HCT116 (cell line): ENCODE data around the gene KLHL2.

Source experiments
- CEBPB ChIP-seq: IDR thresholded peaks from 2 replicates; pipeline ENCODE4 v1.6.1; 2012; ENCODE audit warnings: low read depth
- EZH2 ChIP-seq: fragments of 200-600 bp; sonication (generic); IDR thresholded peaks from 2 replicates; pipeline ENCODE4 v1.6.1; 2017; ENCODE audit warnings: antibody characterized with exemption, mixed run types
- EZH2phosphoT487 ChIP-seq: fragments of 200-600 bp; IDR thresholded peaks from 2 replicates; pipeline ENCODE4 v1.6.1; 2018; ENCODE audit warnings: antibody characterized with exemption, borderline replicate concordance
- POLR2A ChIP-seq: IDR thresholded peaks from 2 replicates; pipeline ENCODE4 v1.7.0; 2011; ENCODE audit warnings: borderline replicate concordance; ENCODE audit not compliant: insufficient read depth, insufficient read length; ENCODE audit errors: extremely low read depth
- POLR2AphosphoS5 ChIP-seq: IDR thresholded peaks from 2 replicates; pipeline ENCODE4 v1.6.1; 2011; ENCODE audit warnings: mild to moderate bottlenecking, low read depth, low read length, moderate library complexity
- SP1 ChIP-seq: IDR thresholded peaks from 2 replicates; pipeline ENCODE4 v1.6.1; 2012; ENCODE audit warnings: low read depth
- ZFX ChIP-seq: fragments of 450-650 bp; IDR thresholded peaks from 2 replicates; pipeline ENCODE4 v1.6.1; 2017
- ZNF274 ChIP-seq: fragments of 200-500 bp; sonication (Bioruptor generic); IDR thresholded peaks from 2 replicates; pipeline ENCODE4 v1.6.1; 2014; ENCODE audit warnings: mild to moderate bottlenecking, low read depth, low read length, inconsistent platforms
- TF ChIP-seq, protein P1 (sequence below): IDR thresholded peaks from 2 replicates; pipeline ENCODE4 v1.6.1; 2012; ENCODE audit warnings: low read depth
- TF ChIP-seq, protein P2 (sequence below), 3 experiments: fragments of 200-600 bp in 1 of 3; sonication (generic) in 1 of 3; IDR thresholded peaks in 2 of 3; conservative IDR thresholded peaks in 1 of 3; 2 replicates each; pipeline ENCODE4 v1.5.1; 2012 to 2017; ENCODE audit warnings: low read depth in 2 of 3, low read length in 2 of 3, antibody characterized with exemption in 1 of 3, borderline replicate concordance in 1 of 3, control low read depth in 1 of 3, mild to moderate bottlenecking in 1 of 3, mixed read lengths in 1 of 3, mixed run types in 1 of 3, moderate library complexity in 1 of 3; ENCODE audit not compliant: insufficient read depth in 1 of 3
- TF ChIP-seq, protein P3 (sequence below): IDR thresholded peaks from 2 replicates; pipeline ENCODE4 v1.6.1; 2011; ENCODE audit warnings: mild to moderate bottlenecking, low read length, moderate library complexity; ENCODE audit not compliant: insufficient replicate concordance; ENCODE audit errors: extremely low read depth

DNA sequence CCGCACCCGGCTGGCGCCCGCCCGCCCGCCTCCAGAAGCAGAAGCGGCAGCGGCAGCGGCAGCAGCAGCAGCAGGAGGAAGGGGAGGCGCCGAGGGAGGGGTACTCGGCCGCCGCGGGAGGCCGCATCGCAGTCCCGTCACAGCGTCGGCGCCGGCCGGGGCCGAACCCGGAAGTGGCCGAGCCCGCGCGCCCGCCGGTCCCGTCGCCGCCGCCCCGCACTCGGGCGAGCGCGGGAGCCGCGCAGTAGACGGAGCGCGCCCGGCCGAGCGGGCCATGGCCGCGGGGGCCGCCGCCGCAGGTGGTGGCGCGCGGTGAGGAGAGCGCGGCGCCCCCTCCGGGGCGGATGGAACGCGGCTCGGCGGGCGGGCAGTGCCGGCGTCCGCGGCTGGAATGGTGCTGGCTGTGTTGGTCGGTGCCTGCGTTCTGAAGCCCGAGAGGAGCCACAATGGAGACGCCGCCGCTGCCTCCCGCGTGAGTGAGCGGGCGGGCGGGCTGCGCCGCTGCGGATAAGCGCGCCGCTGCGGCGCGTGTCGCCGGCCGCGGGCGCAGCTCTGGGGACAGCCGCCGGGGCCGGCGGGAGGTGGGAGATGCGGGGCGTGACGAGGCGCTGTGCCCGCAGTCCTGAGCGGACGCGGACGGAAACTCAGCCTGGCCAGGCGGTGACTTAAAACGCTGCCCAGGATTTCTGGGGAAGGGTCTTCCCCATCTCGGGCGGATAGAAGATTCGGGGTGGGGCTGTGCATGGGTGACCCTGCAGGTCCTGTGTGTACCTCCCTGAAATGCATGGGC lies at the start of gene KLHL2:
- TF ChIP-seq ZFX = peak; percentile 61
- no peak for TF ChIP-seq SP1
- TF ChIP-seq, protein P1, sequence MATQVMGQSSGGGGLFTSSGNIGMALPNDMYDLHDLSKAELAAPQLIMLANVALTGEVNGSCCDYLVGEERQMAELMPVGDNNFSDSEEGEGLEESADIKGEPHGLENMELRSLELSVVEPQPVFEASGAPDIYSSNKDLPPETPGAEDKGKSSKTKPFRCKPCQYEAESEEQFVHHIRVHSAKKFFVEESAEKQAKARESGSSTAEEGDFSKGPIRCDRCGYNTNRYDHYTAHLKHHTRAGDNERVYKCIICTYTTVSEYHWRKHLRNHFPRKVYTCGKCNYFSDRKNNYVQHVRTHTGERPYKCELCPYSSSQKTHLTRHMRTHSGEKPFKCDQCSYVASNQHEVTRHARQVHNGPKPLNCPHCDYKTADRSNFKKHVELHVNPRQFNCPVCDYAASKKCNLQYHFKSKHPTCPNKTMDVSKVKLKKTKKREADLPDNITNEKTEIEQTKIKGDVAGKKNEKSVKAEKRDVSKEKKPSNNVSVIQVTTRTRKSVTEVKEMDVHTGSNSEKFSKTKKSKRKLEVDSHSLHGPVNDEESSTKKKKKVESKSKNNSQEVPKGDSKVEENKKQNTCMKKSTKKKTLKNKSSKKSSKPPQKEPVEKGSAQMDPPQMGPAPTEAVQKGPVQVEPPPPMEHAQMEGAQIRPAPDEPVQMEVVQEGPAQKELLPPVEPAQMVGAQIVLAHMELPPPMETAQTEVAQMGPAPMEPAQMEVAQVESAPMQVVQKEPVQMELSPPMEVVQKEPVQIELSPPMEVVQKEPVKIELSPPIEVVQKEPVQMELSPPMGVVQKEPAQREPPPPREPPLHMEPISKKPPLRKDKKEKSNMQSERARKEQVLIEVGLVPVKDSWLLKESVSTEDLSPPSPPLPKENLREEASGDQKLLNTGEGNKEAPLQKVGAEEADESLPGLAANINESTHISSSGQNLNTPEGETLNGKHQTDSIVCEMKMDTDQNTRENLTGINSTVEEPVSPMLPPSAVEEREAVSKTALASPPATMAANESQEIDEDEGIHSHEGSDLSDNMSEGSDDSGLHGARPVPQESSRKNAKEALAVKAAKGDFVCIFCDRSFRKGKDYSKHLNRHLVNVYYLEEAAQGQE = no peak
- TF ChIP-seq, protein P2, sequence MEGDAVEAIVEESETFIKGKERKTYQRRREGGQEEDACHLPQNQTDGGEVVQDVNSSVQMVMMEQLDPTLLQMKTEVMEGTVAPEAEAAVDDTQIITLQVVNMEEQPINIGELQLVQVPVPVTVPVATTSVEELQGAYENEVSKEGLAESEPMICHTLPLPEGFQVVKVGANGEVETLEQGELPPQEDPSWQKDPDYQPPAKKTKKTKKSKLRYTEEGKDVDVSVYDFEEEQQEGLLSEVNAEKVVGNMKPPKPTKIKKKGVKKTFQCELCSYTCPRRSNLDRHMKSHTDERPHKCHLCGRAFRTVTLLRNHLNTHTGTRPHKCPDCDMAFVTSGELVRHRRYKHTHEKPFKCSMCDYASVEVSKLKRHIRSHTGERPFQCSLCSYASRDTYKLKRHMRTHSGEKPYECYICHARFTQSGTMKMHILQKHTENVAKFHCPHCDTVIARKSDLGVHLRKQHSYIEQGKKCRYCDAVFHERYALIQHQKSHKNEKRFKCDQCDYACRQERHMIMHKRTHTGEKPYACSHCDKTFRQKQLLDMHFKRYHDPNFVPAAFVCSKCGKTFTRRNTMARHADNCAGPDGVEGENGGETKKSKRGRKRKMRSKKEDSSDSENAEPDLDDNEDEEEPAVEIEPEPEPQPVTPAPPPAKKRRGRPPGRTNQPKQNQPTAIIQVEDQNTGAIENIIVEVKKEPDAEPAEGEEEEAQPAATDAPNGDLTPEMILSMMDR (IDR thresholded peaks at IDR 0.05 in 2 of 3, conservative IDR thresholded peaks at IDR 0.05 in 1 of 3; ENCODE audit: borderline replicate concordance in 1 of 3, insufficient read depth in 1 of 3, low read depth in 2 of 3, low read length in 2 of 3) = no peak
- TF ChIP-seq POLR2A = peak; percentile 66
- TF ChIP-seq EZH2phosphoT487 = no peak
- TF ChIP-seq EZH2 = no peak
- TF ChIP-seq ZNF274 = no peak
- TF ChIP-seq POLR2AphosphoS5 = peak; percentile 49; the same call in 1 of the 2 replicates
- TF ChIP-seq CEBPB = no peak
- TF ChIP-seq, protein P3, sequence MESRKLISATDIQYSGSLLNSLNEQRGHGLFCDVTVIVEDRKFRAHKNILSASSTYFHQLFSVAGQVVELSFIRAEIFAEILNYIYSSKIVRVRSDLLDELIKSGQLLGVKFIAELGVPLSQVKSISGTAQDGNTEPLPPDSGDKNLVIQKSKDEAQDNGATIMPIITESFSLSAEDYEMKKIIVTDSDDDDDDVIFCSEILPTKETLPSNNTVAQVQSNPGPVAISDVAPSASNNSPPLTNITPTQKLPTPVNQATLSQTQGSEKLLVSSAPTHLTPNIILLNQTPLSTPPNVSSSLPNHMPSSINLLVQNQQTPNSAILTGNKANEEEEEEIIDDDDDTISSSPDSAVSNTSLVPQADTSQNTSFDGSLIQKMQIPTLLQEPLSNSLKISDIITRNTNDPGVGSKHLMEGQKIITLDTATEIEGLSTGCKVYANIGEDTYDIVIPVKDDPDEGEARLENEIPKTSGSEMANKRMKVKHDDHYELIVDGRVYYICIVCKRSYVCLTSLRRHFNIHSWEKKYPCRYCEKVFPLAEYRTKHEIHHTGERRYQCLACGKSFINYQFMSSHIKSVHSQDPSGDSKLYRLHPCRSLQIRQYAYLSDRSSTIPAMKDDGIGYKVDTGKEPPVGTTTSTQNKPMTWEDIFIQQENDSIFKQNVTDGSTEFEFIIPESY = no peak
